ENCODE results near the gene MSGN1.

Gene MSGN1

GRCh38 chr2:17816396-17817245 is at the start of gene MSGN1:
TSS of gene MSGN1 (plus strand) at chr2:17816460. CDS start at chr2:17816519, 59 bp downstream.
- no peak for TF ChIP-seq TOX (CRISPR knock-in tag; IDR thresholded peaks at IDR 0.05; ENCODE audit: borderline replicate concordance)
- no peak for TF ChIP-seq CSRNP3 (CRISPR knock-in tag; IDR thresholded peaks at IDR 0.05)
- no peak for TF ChIP-seq CREB5 (CRISPR knock-in tag; IDR thresholded peaks at IDR 0.05; ENCODE audit: low read depth)
- no peak for TF ChIP-seq CSDC2 (CRISPR knock-in tag; IDR thresholded peaks at IDR 0.05)
- TF ChIP-seq RARB (CRISPR knock-in tag; IDR thresholded peaks at IDR 0.05), result no peak
- TF ChIP-seq PPARA (CRISPR knock-in tag; IDR thresholded peaks at IDR 0.05; ENCODE audit: borderline replicate concordance), result no peak
- no peak for TF ChIP-seq ISL1 (CRISPR knock-in tag; IDR thresholded peaks at IDR 0.05)
- TF ChIP-seq TCF4 (CRISPR knock-in tag; IDR thresholded peaks at IDR 0.05; ENCODE audit: borderline replicate concordance), result no peak
- TF ChIP-seq ZC3H10 (CRISPR knock-in tag; IDR thresholded peaks at IDR 0.05), result no peak
- TF ChIP-seq POU6F1 (CRISPR knock-in tag; IDR thresholded peaks at IDR 0.05; ENCODE audit: borderline replicate concordance, low read depth), result no peak
- no peak for TF ChIP-seq ZNF70 (CRISPR knock-in tag; IDR thresholded peaks at IDR 0.05)
- TF ChIP-seq GLIS3 (CRISPR knock-in tag; IDR thresholded peaks at IDR 0.05), result no peak
- no peak for TF ChIP-seq TSHZ2 (CRISPR knock-in tag; IDR thresholded peaks at IDR 0.05)
- no peak for TF ChIP-seq OSR1 (CRISPR knock-in tag; IDR thresholded peaks at IDR 0.05)
- no peak for TF ChIP-seq ZNF8 (CRISPR knock-in tag; IDR thresholded peaks at IDR 0.05)
- no peak for TF ChIP-seq ZFP3 (CRISPR knock-in tag; IDR thresholded peaks at IDR 0.05)
- no peak for TF ChIP-seq ZFP30 (CRISPR knock-in tag; IDR thresholded peaks at IDR 0.05)
- ATAC-seq, result no peak

- no peak for TF ChIP-seq ZNF565 (CRISPR knock-in tag; conservative IDR thresholded peaks at IDR 0.05; ENCODE audit: low read depth)
- TF ChIP-seq BACH2 (CRISPR knock-in tag; IDR thresholded peaks at IDR 0.05; ENCODE audit: borderline replicate concordance), result no peak
- no peak for TF ChIP-seq GLIS3 (CRISPR knock-in tag; IDR thresholded peaks at IDR 0.05)
- TF ChIP-seq OSR1 (CRISPR knock-in tag; IDR thresholded peaks at IDR 0.05), result no peak
- no peak for TF ChIP-seq SNAI2 (CRISPR knock-in tag; IDR thresholded peaks at IDR 0.05)
- no peak for ATAC-seq
These were observed 47.4 kb upstream of the MSGN1 start for GRCh38 chr2:17768894-17769293.

- ATAC-seq, result no peak
- TF ChIP-seq ARNTL (CRISPR knock-in tag; IDR thresholded peaks at IDR 0.05; ENCODE audit: borderline replicate concordance, low read depth) (no peak), ZNF8 (CRISPR knock-in tag; IDR thresholded peaks at IDR 0.05) (no peak)
These were observed 44.3 kb upstream of the MSGN1 start for GRCh38 chr2:17771956-17772355.

GRCh38 chr2:17772532-17772931 is 43.7 kb upstream of the MSGN1 start:
- ATAC-seq, result no peak
- TF ChIP-seq PPARA (CRISPR knock-in tag; IDR thresholded peaks at IDR 0.05; ENCODE audit: borderline replicate concordance) (no peak), ISL1 (CRISPR knock-in tag; IDR thresholded peaks at IDR 0.05) (no peak), BACH2 (CRISPR knock-in tag; IDR thresholded peaks at IDR 0.05; ENCODE audit: borderline replicate concordance) (no peak), GLIS3 (CRISPR knock-in tag; IDR thresholded peaks at IDR 0.05) (no peak), TSHZ2 (CRISPR knock-in tag; IDR thresholded peaks at IDR 0.05) (no peak), SNAI2 (CRISPR knock-in tag; IDR thresholded peaks at IDR 0.05) (no peak), CREB5 (CRISPR knock-in tag; IDR thresholded peaks at IDR 0.05; ENCODE audit: low read depth) (no peak), TCF4 (CRISPR knock-in tag; IDR thresholded peaks at IDR 0.05; ENCODE audit: borderline replicate concordance) (no peak), ARNTL (CRISPR knock-in tag; IDR thresholded peaks at IDR 0.05; ENCODE audit: borderline replicate concordance, low read depth) (no peak), RARB (CRISPR knock-in tag; IDR thresholded peaks at IDR 0.05) (no peak), ESRRG (CRISPR knock-in tag; IDR thresholded peaks at IDR 0.05) (no peak)
